Glutamatergic neuron (in vitro differentiated cells): Measurements from ENCODE around the gene GNS. TPM values are rescaled to one million over a fixed set of nuclear protein-coding genes. Genes with fewer than 3 reads are reported as not detected.

Source experiments
- DNase-seq: peaks from one replicate; pipeline ENCODE4 v3.0.0; 2022
- H3K27ac Mint-ChIP-seq: one replicate; pipeline ENCODE4 v1.8.0; 2020; ENCODE audit warnings: mild to moderate bottlenecking, mixed read lengths, inconsistent platforms; ENCODE audit not compliant: unreplicated experiment
- H3K27me3 Mint-ChIP-seq: one replicate; pipeline ENCODE4 v1.8.0; 2020; ENCODE audit warnings: mild to moderate bottlenecking, moderate library complexity, mixed read lengths, inconsistent platforms; ENCODE audit not compliant: unreplicated experiment
- H3K36me3 Mint-ChIP-seq: one replicate; pipeline ENCODE4 v1.8.0; 2020; ENCODE audit warnings: mild to moderate bottlenecking, mixed read lengths, inconsistent platforms; ENCODE audit not compliant: unreplicated experiment
- H3K4me1 Mint-ChIP-seq: one replicate; pipeline ENCODE4 v1.8.0; 2020; ENCODE audit warnings: mild to moderate bottlenecking, low read depth, mixed read lengths, inconsistent platforms; ENCODE audit not compliant: unreplicated experiment
- H3K4me3 Mint-ChIP-seq: one replicate; pipeline ENCODE4 v1.8.0; 2020; ENCODE audit warnings: mild to moderate bottlenecking, mixed read lengths, inconsistent platforms; ENCODE audit not compliant: unreplicated experiment
- H3K9me3 Mint-ChIP-seq: one replicate; pipeline ENCODE4 v1.8.0; 2020; ENCODE audit warnings: mild to moderate bottlenecking, moderate library complexity, mixed read lengths, inconsistent platforms; ENCODE audit not compliant: unreplicated experiment
- CTCF ChIP-seq: fragments of 200-600 bp; sonication (generic); IDR thresholded peaks from one replicate; pipeline ENCODE4 v1.5.0; 2021; ENCODE audit not compliant: partially characterized antibody, unreplicated experiment
- total RNA-seq: library from RNA; stranded (reverse); fragmentation: NEBNext Ultra II Directional; extraction: Animal tissue kit (Norgen Biotek cat#: 25700); gene quantifications from one replicate; pipeline ENCODE4 v1.2.1, GENCODE V29; 2021; ENCODE audit not compliant: unreplicated experiment

Gene GNS
- total RNA-seq, 1 donor from 2014 or later, result 145 TPM

DNA sequence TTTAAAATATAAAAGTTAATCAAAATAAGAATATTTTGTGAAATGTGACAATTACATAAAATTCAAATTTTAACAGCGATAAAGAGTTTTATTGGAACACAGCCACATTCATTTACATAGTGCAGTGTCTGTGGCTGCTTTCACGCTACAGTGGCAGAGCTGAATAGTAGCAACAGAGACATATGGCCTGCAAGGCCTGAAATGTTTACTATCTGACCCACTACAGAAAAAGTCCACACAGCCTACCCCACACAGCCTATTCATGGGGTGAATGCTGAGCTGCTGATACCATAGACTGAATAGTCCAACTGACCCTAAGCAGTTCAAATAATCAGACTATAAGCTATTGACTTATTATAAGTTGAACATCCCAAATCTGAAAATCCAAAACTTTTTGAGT is 13.2 kb downstream of the GNS start:
- DNase-seq, result no peak
- H3K4me1 Mint-ChIP-seq, result peaks cover 4% of the 10 kb centered on the region
- no peak for TF ChIP-seq CTCF
- H3K4me3 Mint-ChIP-seq, result no peak overlapping the region
- H3K27me3 Mint-ChIP-seq, result no peaks in the 10 kb centered on the region
- H3K36me3 Mint-ChIP-seq, result peaks cover 4% of the 10 kb centered on the region
- H3K27ac Mint-ChIP-seq, result no peak overlapping the region
- H3K9me3 Mint-ChIP-seq, result no peaks in the 10 kb centered on the region

GRCh38 chr12:64745259-64745807 is 13.9 kb downstream of the GNS start:
- DNase-seq, result no peak
- Mint-ChIP-seq H3K36me3 (peaks cover 4% of the 10 kb centered on the region), H3K4me3 (no peak overlapping the region), H3K27me3 (no peaks in the 10 kb centered on the region), H3K4me1 (peaks cover 4% of the 10 kb centered on the region), H3K9me3 (no peaks in the 10 kb centered on the region), H3K27ac (no peak overlapping the region)
- no peak for TF ChIP-seq CTCF

DNA sequence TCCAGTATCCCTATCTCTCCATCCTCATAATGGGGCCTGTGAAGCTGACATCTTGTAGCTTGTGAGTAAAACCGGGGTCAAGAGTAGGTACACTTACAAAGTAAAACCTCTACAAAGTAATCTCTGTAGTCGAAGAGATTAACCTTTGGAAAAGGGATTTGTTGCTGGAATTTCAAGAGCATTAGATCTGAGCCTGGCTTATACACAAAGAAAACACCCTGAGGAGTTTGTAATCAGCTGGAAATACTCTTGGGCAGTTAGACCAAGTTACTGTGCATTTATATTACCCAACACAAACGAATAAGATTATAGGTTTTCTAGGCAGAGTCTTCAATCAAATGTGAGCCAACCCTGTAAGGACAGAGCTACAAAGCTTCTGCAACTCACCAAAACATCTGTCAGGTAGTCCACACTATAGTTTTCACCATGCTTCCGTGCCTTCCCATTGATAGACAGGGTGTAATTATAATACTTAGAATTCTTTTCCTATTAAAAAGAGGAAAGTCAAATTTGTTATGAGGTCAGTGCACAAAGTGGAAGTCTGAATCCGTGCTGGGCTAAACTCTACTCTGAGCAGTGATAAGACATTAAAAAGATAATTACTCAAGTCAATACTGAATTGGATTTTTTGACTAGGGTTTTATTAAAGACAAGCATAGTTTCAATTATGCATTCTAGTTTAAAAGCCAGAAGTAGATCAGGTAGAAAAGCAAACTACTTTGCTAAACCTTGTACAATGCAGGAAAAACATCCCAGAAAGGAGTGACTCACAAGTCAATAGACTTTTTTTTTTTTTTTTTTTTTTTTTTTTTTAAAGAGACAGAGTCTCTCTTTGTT is 14.6 kb downstream of the GNS start:
- Mint-ChIP-seq H3K9me3 (no peaks in the 10 kb centered on the region), H3K27ac (no peak overlapping the region), H3K36me3 (peaks cover 3% of the 10 kb centered on the region), H3K4me3 (no peak overlapping the region), H3K4me1 (peaks cover 4% of the 10 kb centered on the region), H3K27me3 (no peaks in the 10 kb centered on the region)
- TF ChIP-seq CTCF, result no peak
- no peak for DNase-seq

DNA sequence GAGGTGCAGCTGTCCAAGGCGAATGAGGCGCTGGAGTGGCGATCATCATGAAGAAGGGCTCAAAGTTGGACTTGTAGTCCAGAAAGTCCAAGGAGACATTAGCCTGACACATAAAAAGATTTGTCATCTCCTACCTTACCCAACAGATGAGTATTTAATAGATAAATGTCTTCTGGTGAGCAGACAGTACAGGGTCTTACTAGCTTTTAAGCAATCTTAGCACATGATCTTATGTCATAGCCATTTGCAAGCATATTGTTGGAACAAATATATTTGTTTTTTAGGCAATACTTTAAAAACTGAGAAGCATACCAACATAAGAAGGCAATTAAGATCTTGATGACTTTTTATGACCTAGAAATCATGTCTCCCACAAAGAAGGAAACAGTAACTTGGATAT is 16.0 kb downstream of the GNS start:
- peaks cover 8% of the 10 kb centered on the region for H3K4me1 Mint-ChIP-seq
- peaks cover 4% of the 10 kb centered on the region for H3K36me3 Mint-ChIP-seq

More for the DNA sequence above, 16.0 kb downstream of the GNS start:
- DNase-seq, result no peak
- TF ChIP-seq CTCF, result no peak
- Mint-ChIP-seq H3K27ac (no peak overlapping the region), H3K27me3 (no peaks in the 10 kb centered on the region), H3K4me3 (no peak overlapping the region), H3K9me3 (no peaks in the 10 kb centered on the region)
